ENCODE results near the gene RAB11A.

Gene RAB11A

DNA sequence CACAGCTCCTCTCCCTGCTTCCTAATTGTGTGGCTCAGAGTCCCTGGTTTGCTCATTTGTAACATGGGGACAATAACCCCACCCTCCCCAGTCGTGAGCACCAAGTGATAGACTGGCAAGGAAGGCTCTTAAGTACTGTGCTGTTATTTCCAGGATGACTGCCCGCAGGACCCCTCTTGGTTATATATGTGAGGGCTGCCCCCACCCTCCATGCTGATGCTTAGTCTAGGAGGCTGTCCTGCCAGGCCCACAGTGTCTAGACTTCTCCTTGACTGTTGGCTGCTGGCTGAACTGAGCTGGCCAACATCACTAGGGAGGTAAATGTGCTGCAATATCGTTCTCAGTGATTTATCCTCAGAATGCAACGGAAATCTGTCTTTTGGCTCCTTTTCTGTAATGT, 45.1 kb downstream of the RAB11A start:
- H3K27ac ChIP-seq = no peak overlapping the region
- TF ChIP-seq, protein P1, sequence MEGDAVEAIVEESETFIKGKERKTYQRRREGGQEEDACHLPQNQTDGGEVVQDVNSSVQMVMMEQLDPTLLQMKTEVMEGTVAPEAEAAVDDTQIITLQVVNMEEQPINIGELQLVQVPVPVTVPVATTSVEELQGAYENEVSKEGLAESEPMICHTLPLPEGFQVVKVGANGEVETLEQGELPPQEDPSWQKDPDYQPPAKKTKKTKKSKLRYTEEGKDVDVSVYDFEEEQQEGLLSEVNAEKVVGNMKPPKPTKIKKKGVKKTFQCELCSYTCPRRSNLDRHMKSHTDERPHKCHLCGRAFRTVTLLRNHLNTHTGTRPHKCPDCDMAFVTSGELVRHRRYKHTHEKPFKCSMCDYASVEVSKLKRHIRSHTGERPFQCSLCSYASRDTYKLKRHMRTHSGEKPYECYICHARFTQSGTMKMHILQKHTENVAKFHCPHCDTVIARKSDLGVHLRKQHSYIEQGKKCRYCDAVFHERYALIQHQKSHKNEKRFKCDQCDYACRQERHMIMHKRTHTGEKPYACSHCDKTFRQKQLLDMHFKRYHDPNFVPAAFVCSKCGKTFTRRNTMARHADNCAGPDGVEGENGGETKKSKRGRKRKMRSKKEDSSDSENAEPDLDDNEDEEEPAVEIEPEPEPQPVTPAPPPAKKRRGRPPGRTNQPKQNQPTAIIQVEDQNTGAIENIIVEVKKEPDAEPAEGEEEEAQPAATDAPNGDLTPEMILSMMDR (conservative IDR thresholded peaks at IDR 0.05) = no peak

DNA sequence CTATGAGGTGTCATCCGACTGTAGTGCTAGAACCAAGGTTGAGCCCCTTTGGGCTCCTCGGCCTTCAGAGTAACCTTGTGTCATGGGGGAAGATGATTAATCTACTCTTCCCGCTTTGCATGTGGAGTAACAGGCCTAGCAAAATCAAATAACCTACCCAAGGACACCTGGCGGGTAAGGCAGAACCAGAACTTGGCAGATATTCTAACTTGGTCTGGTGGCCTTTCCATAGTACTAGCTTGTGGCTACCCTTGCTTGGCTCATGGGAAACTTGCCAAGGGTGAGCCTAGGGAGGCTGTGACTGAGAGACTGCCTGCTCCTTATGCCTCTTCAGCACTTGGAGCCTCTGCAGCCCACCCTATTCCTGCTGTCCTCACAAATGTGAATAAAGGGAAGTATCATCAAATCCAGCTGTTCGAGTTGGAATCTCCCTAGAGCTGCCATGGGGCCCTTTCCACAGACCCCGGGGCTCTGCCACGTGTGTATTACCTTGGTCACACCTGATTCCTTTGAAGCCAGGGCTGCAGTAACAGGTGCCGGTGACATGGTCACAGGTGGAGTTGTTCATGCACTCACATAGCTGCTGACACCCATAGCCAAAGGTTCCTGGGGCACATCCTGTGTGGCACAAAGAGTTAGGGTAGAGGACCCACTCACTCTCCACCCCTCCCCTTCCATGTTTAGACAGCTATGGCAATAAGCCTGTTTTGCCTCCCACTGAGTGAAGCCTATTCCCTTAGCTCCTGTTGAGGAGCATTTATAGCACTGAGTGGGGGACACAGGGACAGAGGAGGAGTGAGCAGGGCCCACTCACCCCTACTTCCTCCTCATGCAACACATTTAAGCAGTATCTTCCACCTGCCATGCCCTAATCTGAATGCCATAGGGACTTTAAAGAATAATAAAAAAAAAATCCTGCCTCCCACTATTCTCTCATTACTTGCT, 46.0 kb downstream of the RAB11A start:
- TF ChIP-seq, protein P1 (conservative IDR thresholded peaks at IDR 0.05) = no peak
- no peak overlapping the region for H3K27ac ChIP-seq

DNA sequence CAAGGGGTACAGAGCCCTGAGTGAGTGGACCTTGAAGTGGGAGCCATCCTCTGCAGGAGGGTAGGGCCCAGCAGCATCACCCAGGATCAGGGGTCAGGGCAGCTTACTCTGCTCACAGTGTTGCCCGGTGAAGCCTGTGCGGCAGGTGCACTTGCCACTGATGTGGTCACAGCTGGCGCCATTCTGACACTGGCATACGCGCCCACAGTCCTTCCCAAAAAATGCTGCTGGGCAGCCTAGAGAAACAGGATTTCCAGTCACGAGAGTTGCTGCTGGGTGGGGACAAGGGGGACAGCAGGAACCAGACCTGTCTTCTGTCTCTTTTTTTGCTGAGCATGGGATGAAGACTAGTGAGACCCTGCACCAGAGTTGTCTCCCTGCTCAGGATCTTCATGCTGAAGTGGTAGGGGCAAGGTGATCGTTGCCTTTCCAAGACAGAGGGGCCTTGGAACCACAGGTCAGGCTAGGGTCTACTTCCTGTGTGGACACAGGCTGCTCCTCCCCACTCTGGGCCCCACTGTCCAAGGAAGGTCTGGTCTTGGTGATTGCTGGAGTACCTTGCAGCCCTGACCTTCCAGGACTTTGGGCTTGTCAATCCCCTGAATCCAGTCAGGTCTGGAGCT, 46.9 kb downstream of the RAB11A start:
- TF ChIP-seq, protein P1 (conservative IDR thresholded peaks at IDR 0.05) = no peak

DNA sequence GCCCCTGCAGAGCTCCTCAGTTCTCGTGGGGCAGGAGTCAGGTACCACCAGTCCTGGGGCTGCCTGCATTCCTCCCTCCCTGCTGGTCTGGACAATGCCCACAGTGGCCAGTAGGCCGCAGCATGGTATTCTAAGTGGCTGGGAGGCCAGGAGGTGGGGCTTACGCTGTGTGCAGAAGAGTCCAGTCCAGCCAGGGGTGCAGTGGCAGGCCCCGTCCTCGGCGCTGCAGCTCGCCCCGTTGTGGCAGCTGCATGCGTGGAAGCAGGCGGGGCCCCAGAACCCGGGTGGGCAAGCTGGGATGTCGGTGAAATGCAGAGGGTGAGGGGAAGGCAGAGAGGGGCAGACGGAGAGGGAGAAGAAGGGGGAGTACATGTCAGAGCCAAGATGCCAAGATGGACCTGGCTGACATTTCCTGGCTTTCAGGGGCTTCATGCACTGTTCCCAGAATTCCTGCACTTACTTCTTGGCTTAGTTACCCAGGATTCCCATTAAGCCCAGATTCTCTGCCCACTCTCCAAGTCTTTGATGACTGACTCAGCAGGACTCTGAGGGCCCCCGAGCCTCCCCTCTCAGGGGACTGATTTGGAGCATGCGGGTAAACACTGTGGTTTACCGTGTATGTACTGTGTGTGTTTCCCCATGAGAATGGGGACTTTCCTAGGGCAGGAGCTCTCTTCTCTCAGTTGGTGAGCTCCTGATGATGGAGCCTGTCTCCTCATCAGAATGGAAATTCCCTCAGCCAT, 47.5 kb downstream of the RAB11A start:
- TF ChIP-seq, protein P1 (conservative IDR thresholded peaks at IDR 0.05) = peak; percentile 83
- H3K27ac ChIP-seq = peak overlapping the region; percentile 5; the same call in 1 of the 2 replicates

More for the DNA sequence above, 46.9 kb downstream of the RAB11A start:
- H3K27ac ChIP-seq = peak overlapping the region; percentile 5; the same call in 1 of the 2 replicates

DNA sequence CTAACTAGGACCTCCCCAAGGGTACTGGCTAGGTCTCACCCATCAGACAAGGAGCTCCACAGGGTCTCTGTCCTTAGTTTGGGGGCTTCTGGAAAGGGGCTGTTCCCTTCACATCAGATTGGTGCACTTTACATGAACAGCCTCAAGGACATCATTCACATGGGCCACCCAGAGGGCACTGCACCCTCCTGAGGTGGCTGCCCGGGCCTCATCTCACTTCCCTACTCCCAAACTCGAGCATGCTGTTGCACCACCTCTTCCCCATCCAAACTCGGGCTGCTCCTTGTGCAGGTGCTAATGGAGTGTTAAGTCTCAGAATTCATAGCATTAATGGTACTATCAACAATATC, 48.1 kb downstream of the RAB11A start:
- no peak overlapping the region for H3K27ac ChIP-seq
- TF ChIP-seq, protein P1 (conservative IDR thresholded peaks at IDR 0.05) = no peak

DNA sequence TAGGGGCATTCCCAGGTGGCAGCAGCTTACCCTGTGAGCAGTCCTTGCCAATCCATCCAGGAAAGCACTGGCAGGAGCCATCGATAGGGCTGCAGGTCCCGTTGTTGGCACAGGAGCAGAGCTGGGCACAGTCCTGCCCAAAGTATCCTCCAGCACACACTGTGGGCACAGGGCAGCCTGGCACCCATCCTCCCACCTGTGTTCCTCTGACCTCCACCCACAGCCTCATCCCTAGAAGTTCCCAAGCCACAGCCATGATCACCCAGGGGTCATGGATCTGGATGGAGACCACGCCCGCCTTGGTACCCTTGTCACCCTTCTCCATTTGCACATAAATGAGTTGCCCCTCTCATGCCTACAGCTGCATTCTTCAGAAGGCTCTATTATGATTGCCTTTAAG, 48.6 kb downstream of the RAB11A start:
- H3K27ac ChIP-seq = no peak overlapping the region
- TF ChIP-seq, protein P1 (conservative IDR thresholded peaks at IDR 0.05) = no peak
